HG03025 (cell line): ENCODE measurements around the gene ARHGEF33.

Experiments used
- ATAC-seq: cut with Tn5 transposase; IDR thresholded peaks from one replicate; pipeline ENCODE4 v1.9.1; 2021; ENCODE audit warnings: mild to moderate bottlenecking, moderate library complexity; ENCODE audit not compliant: unreplicated experiment, low FRiP score

ARHGEF33 gene

DNA sequence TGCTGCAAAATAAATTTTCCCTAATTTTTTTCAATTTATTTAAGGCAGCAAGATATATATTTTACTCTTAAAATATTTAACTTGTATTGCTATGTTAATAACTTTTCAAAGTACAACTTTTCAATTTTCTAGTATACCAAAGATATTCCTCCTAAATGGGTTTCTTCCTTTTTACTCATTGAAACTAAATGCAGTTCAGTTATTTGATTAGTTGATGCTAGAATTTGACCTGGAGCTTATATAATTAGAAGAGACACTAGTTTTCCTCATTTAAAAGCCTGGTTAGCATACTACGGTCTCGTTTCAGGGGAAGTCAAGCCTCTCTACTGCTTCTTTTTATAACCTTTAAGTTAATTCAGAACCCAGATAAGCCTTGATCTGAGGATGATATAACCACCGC lies at the start of gene ARHGEF33:
Gene ARHGEF33, plus strand, starts transcription at position 301 of the 400 bp plus-strand sequence. CDS start 29,573 bp downstream, outside the sequence.
- ATAC-seq = no peak

- ATAC-seq = peak; percentile 83
These were observed 39.6 kb upstream of the ARHGEF33 start for GRCh38 chr2:38850045-38850444.

DNA sequence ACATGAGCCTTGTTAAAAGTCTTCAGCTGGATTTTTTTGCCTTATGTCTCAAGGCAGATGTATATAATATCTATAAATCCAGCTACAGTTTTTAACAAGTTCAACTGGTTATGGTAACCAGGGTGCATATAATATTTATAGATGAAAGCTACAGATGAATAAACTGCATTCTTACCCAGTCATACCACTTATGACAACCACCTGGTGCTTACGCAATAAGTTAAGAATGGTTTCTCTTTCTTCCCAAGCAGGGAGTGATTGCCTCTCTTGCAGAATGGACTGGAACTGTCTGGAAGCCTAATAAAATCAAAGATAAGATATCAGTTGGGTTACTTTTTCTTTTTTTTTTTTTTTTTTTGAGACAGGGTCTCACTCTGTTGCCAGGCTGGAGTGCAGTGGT lies 33.5 kb upstream of the ARHGEF33 start:
- ATAC-seq = no peak

DNA sequence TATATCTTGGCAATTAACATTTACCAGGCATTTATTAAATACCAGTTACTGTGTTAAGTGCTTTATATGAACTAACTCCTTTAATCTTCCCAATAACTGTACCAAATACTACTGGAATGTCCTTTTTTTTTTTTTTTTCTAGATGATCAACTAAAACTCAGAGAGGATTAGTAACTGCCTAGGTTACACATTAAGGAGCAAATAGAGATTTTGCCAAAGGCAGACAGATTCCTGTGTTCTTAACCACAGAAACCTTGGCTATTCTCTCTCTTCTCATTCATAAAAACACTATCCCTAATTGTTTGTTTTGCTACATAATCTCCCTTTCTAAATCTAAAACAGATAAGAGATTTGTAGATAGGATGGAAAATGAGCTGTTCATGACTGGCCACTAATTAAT lies 27.2 kb upstream of the ARHGEF33 start:
- ATAC-seq = no peak

DNA sequence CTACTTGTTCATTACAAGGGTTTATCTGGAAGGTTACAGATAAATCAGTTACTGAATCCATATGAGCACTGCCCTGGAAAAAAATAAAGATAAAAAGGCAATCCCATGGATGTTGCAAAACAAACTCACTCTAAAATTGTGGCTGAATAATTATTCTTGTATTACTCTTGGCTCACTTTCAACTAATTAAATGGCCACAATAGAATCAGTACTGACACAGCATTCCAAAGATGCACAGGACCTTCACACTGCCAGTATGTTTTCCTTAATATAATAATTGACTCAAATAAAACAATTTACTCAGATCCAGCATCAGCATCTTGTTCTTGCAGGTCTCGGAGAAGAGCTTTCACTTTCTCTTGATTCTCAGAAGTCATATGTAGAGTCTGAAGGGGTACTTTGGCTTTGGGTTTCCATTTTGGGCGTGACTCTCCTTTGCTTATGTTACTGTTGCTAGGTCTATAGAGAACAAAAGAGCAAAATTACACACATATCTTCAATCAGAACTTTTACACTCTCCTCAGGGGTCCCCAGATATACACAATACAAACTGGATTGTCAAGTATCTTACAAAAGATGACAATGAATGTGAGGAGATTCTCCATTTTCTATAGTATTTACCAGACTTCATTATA lies 26.5 kb upstream of the ARHGEF33 start:
- peak; percentile 59 for ATAC-seq

GRCh38 chr2:38866773-38867443 lies 22.8 kb upstream of the ARHGEF33 start:
- ATAC-seq = no peak

GRCh38 chr2:38871432-38871831 lies 18.2 kb upstream of the ARHGEF33 start:
- no peak for ATAC-seq

- ATAC-seq = no peak
These were observed 15.9 kb upstream of the ARHGEF33 start for GRCh38 chr2:38873763-38874162.

DNA sequence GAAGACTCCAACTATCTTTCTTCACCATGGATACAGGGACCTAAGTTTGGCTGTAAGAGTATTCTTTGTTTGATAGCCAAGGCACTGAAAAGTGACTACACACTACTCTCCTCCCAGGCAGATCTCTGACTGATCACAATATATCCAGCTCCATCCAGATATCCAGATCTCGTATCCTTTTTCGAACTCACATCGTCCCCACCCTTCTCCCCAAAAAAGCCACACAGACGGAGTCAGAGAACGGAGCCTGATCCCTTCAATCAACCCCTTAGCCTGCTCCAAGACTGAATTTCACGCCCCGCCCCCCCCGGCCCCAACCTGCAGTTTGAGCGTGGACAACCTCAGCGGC lies 14.5 kb upstream of the ARHGEF33 start:
- peak; percentile 29 for ATAC-seq

- peak; percentile 99 for ATAC-seq
These were observed 13.9 kb upstream of the ARHGEF33 start, which contains the start of the genes DHX57 and MORN2 for GRCh38 chr2:38875576-38876367. Gene DHX57, minus strand, starts transcription at chr2:38875934. Its CDS starts 7,529 bp downstream, at chr2:38868405. Gene MORN2, plus strand, starts transcription at chr2:38875976.

- ATAC-seq = no peak
These were observed 13.3 kb upstream of the ARHGEF33 start for GRCh38 chr2:38876407-38876806.

GRCh38 chr2:38886063-38886462 lies 3.6 kb upstream of the ARHGEF33 start:
- no peak for ATAC-seq

- no peak for ATAC-seq
These were observed 2.3 kb upstream of the ARHGEF33 start for GRCh38 chr2:38887347-38887746.

DNA sequence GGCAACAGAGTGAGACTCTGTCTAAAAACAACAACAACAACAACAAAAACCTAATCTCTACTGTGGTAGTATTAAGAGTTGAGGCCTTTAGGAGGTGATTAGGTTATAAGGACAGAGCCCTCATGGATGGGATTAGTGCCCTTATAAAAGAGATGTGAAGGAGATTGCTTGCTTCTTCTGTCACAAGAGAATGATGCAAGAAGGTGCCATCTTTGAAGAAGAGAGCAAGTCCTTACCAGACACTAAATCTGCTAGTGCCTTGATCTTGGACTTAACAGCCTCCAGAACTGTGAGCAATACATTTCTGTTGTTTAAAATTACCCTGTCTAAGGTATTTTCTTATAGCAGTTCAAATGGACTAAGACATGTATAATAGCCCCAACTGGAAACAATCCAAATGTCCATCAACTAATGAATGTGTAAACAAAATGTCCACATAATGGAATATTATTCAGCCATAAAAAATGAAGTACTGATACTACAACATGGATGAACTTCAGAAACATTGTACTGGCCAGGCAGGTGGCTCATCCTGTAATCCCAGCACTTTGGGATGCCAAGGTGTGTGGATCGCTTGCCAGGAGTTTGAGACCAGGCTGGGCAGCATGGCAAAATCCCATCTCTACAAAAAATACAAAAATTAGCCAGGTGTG lies 1.6 kb upstream of the ARHGEF33 start:
- no peak for ATAC-seq

GRCh38 chr2:38889045-38889444 lies 630 bp upstream of the ARHGEF33 start:
- no peak for ATAC-seq

GRCh38 chr2:38892819-38893218 lies 3.1 kb downstream of the ARHGEF33 start:
- no peak for ATAC-seq

GRCh38 chr2:38898256-38898655 lies 8.6 kb downstream of the ARHGEF33 start:
- ATAC-seq = no peak

DNA sequence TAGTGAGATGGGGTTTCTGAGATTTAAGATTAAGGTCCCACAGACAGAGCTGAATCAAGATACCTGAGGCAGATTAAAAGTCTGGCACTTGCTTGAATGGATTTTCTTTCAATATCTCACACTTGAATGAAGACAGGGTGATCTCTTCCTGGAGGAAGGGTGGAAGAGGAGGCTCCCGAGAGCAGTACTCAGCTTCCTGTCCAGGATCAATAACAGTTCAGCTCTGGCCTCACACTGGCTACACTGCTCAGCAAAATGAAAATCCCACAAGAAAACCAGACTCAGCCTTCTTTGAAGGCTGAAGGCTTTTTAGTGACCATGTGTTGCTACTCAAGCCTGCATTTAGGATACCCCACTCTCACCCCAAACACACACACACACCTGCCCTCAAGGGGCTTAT lies 11.1 kb downstream of the ARHGEF33 start:
- ATAC-seq = no peak

GRCh38 chr2:38905251-38905650 lies 15.6 kb downstream of the ARHGEF33 start:
- no peak for ATAC-seq

DNA sequence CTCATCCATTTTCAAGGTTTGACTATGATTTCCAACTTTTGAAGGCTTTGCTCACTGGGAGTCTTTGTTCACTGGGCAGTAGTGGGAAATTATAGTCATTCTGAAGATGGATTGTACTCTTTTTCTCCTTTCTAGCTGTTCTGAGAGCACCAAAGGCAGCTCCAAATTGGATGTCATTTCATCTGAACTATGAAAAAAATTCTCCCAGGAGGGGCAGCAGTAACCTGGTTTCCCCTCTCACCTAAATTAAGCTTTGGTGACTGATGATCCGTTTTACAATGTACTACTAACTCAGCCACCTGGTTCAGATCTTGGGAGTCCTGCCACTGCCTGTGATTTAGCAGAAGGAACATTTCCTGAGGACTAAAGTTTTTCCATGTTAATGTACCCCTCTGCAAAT lies 17.6 kb downstream of the ARHGEF33 start:
- ATAC-seq = no peak
